CD4-positive, CD25-positive, alpha-beta regulatory T cell (primary cell): ENCODE data around the gene CGB8. TPM values are rescaled to one million over a fixed set of nuclear protein-coding genes. Genes with fewer than 3 reads are reported as not detected.
A peak's percentile ranks its signal among the peaks of the same experiment; 100 is the strongest.

Experiments
- ATAC-seq, 2 donors: fragments of 150-1000 bp; cut with Tn5 transposase; one replicate each; pipeline ENCODE4 v1.10.0; 2021; ENCODE audit warnings: low read depth in 2 of 2, moderate number of reproducible peaks in 2 of 2, moderate library complexity in 1 of 2
- DNase-seq, 3 donors: peaks; one replicate each; pipeline versions ENCODE4 v3.0.0 to v3.0.0-alpha.2; 2012 to 2022; ENCODE audit warnings: mixed read lengths in 1 of 3
- H3K27ac ChIP-seq: one replicate; pipeline ENCODE4 v1.7.0; 2013; ENCODE audit warnings: mild to moderate bottlenecking, low read length; ENCODE audit not compliant: insufficient read depth, poor library complexity, severe bottlenecking
- H3K27me3 ChIP-seq: one replicate; pipeline ENCODE4 v1.7.0; 2013; ENCODE audit warnings: low read length; ENCODE audit not compliant: control insufficient read depth, insufficient read depth
- H3K36me3 ChIP-seq: one replicate; pipeline ENCODE4 v1.7.0; 2013; ENCODE audit warnings: mild to moderate bottlenecking, low read length, moderate library complexity; ENCODE audit not compliant: control insufficient read depth, insufficient read depth
- H3K4me1 ChIP-seq: 2 replicates; pipeline ENCODE4 v1.7.0; 2013; ENCODE audit warnings: mild to moderate bottlenecking, low read length; ENCODE audit not compliant: insufficient read depth, control insufficient read depth, poor library complexity, severe bottlenecking
- H3K4me3 ChIP-seq: one replicate; pipeline ENCODE4 v1.7.0; 2013; ENCODE audit warnings: low read depth, mild to moderate bottlenecking, low read length, moderate library complexity
- H3K9me3 ChIP-seq, 2 experiments: 1 replicate in 1 of 2; 2 replicates in 1 of 2; pipeline ENCODE4 v1.7.0; 2013; ENCODE audit warnings: low read length in 2 of 2, mild to moderate bottlenecking in 1 of 2, moderate library complexity in 1 of 2; ENCODE audit not compliant: control insufficient read depth in 2 of 2
- H3K27ac Mint-ChIP-seq, 3 donors: one replicate each; pipeline ENCODE4 v1.8.0; 2020 to 2022; ENCODE audit warnings: mild to moderate bottlenecking in 3 of 3, mixed read lengths in 3 of 3, moderate library complexity in 2 of 3
- H3K27me3 Mint-ChIP-seq: one replicate; pipeline ENCODE4 v1.8.0; 2022; ENCODE audit warnings: mild to moderate bottlenecking, mixed read lengths
- H3K36me3 Mint-ChIP-seq: one replicate; pipeline ENCODE4 v1.8.0; 2020; ENCODE audit warnings: mixed read lengths
- H3K4me1 Mint-ChIP-seq, 4 donors: one replicate each; pipeline ENCODE4 v1.8.0; 2020 to 2022; ENCODE audit warnings: mixed read lengths in 4 of 4, mild to moderate bottlenecking in 1 of 4
- H3K4me3 Mint-ChIP-seq, 4 donors: one replicate each; pipeline ENCODE4 v1.8.0; 2020 to 2022; ENCODE audit warnings: mild to moderate bottlenecking in 4 of 4, mixed read lengths in 4 of 4, moderate library complexity in 3 of 4
- H3K9me3 Mint-ChIP-seq, 7 donors: one replicate each; pipeline ENCODE4 v1.8.0; 2020 to 2022; ENCODE audit warnings: mixed read lengths in 7 of 7, mild to moderate bottlenecking in 3 of 7, moderate library complexity in 2 of 7
- polyA plus RNA-seq, 4 donors: library from polyadenylated mRNA; unstranded; fragments of 300-500 nt; fragmentation: Illumina TruSeq; gene quantifications; one replicate each; pipeline ENCODE4 v1.2.3, GENCODE V29; 2021
- total RNA-seq: library from RNA; stranded (reverse); gene quantifications from one replicate; pipeline ENCODE4 v1.2.3, GENCODE V29; 2022

CGB8 gene
- total and polyA plus RNA-seq, 5 donors from 2014 or later: not detected

DNA sequence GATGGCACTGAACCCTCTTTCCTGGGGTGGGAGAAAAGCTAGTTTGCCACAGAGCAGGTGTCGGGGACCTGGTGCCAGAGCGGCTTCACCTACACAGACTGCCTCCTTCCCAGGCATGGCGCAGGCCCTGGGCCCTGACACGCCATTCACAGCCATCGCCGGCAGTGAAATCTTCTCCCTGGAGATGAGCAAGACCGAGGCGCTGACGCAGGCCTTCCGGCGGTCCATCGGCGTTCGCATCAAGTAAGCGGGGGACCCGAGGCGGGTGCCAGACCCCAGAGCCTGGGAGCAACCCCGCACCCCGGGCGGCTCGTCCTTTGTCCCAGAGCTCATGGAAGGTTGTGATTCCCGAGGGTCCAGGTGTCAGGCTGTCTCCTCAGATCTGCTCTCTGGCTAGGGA lies 42.0 kb downstream of the CGB8 start:
- Mint-ChIP-seq H3K4me3 (no peak overlapping the region), H3K27ac (no peak overlapping the region), H3K36me3 (peaks cover 13% of the 10 kb centered on the region), H3K9me3 (no peaks in the 10 kb centered on the region), H3K27me3 (no peaks in the 10 kb centered on the region), H3K4me1 (no peaks in the 10 kb centered on the region)
- Histone ChIP-seq H3K27me3 (no peaks in the 10 kb centered on the region), H3K4me3 (no peak overlapping the region), H3K36me3 (peaks cover 30% of the 10 kb centered on the region), H3K27ac (no peak overlapping the region), H3K9me3 (no peaks in the 10 kb centered on the region), H3K4me1 (no peaks in the 10 kb centered on the region)
- ATAC-seq (no peak), DNase-seq (no peak)

DNA sequence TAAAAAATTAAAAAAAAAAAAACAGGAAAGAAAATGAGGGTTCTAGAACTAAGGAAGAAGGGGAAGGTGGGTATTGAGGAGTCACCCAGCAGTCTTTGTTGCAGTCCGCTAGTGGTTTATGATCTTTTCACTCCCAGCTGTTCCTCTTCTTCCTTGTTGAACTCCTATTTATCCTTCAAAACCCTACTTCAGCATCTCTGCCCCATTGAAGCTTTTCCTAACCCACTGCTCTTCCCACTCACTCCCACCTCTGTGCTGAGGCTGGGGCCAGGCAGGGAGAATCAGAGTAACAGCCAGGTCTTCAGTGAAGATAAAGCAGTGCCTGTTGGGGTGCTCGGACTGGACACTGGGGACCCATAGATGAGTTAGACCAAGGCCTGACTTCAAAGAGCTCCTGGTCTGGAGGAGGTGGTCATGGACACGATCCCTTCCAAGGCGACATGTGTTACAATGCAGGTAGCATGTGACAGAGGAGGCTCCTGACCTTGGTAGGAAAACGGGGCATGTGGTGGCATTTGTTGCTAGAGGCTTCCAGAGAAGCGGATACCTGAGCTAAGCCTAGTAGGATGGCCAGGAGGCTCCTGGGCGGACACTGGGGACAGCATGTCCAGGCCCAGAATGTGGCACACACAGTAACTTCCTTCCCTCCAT lies 43.8 kb downstream of the CGB8 start:
- H3K27ac Mint-ChIP-seq: no peak overlapping the region
- Histone ChIP-seq H3K4me3 (no peak overlapping the region), H3K36me3 (peaks cover 28% of the 10 kb centered on the region), H3K9me3 (no peaks in the 10 kb centered on the region), H3K27me3 (no peaks in the 10 kb centered on the region), H3K27ac (no peak overlapping the region), H3K4me1 (no peaks in the 10 kb centered on the region)
- H3K4me1 Mint-ChIP-seq: peaks cover 0 to under 1% (median 0%) of the 10 kb centered on the region in 4 donors
- ATAC-seq: no peak
- H3K27me3 Mint-ChIP-seq: no peaks in the 10 kb centered on the region
- peaks cover 13% of the 10 kb centered on the region for H3K36me3 Mint-ChIP-seq
- H3K4me3 Mint-ChIP-seq: no peak overlapping the region
- DNase-seq: no peak
- no peaks in the 10 kb centered on the region for H3K9me3 Mint-ChIP-seq

DNA sequence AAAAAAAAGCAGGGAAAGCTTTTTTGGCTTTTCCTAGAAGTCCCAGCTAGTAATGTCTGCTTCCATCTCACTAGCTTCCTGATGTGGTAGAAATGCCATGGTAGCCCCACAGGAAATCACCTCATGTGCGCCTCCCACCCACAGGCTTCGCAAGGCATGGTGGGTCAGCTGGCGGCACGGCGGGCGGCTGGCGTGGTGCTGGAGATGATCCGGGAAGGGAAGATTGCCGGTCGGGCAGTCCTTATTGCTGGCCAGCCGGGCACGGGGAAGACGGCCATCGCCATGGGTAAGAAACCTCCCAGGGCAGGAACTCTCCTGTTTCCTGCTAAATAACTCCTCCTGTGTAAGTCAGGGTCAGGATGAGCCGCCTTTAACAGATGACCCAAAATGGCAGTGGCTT lies 44.8 kb downstream of the CGB8 start:
- Histone ChIP-seq H3K4me3 (no peak overlapping the region), H3K36me3 (peaks cover 24% of the 10 kb centered on the region), H3K9me3 (no peaks in the 10 kb centered on the region), H3K4me1 (no peaks in the 10 kb centered on the region), H3K27ac (no peak overlapping the region), H3K27me3 (no peaks in the 10 kb centered on the region)
- Mint-ChIP-seq H3K4me1 (peaks cover 0 to 8% (median 5%) of the 10 kb centered on the region in 4 donors), H3K27ac (no peak overlapping the region), H3K27me3 (no peaks in the 10 kb centered on the region), H3K4me3 (no peak overlapping the region), H3K36me3 (peaks cover 16% of the 10 kb centered on the region), H3K9me3 (no peaks in the 10 kb centered on the region)
- DNase-seq: no peak
- ATAC-seq: no peak

DNA sequence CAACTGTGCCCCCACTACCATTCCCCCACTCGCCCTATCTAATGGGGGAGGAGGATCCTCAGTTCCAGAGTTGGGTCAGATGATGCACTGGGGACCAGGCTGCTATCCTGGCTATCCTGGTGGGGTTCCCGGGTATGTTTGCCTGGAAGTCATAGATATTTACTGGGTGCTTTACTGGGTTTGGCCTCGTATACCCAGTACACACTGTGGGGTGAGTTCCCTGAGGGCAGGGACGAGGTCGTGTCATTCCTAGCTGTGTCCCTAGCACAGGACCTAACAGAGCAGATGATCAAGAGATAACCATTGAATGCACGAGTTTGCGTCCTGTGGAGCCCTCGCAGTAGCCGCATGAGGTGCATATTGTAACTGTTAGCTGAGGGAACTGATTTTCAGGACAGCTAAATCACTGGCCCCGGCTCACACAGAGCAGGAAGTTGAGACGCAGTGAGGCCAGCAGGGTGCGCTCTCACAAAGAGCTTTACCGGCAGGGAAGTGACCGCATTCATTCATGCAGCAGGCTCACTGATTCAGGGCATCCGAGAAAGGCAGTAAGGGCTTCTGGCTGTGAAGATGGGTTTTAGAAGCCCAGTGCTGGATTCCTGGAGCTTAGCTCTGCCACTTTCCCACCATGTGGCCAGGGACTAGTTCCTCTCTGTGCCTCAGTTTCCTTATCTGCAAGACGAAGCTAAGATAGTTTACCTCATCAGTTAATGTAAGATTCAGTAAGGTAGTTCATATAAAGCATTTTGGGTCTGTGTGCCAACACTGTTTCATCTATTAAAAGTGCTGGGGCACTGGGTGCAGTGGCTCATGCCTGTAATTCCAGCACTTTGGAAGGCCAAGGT lies 49.2 kb downstream of the CGB8 start:
- peaks cover 10% of the 10 kb centered on the region for H3K36me3 Mint-ChIP-seq
- no peak overlapping the region for H3K4me3 ChIP-seq
- H3K4me1 ChIP-seq: peaks cover 3% of the 10 kb centered on the region
- peak; percentile 79 to 82 for ATAC-seq
- peak overlapping the region in 2 of 4 donors; percentile 0 to 45 for H3K4me3 Mint-ChIP-seq
- peak overlapping the region in 1 of 3 donors; percentile 49 for H3K27ac Mint-ChIP-seq
- no peak overlapping the region for H3K27ac ChIP-seq
- no peaks in the 10 kb centered on the region for H3K27me3 Mint-ChIP-seq
- no peaks in the 10 kb centered on the region for H3K27me3 ChIP-seq
- DNase-seq: peak; percentile 35 to 78 (median 67)
- peaks cover 7% of the 10 kb centered on the region for H3K36me3 ChIP-seq
- no peaks in the 10 kb centered on the region for H3K9me3 Mint-ChIP-seq
- H3K9me3 ChIP-seq: no peaks in the 10 kb centered on the region
- peaks cover 5 to 24% (median 17%) of the 10 kb centered on the region in 4 donors for H3K4me1 Mint-ChIP-seq

DNA sequence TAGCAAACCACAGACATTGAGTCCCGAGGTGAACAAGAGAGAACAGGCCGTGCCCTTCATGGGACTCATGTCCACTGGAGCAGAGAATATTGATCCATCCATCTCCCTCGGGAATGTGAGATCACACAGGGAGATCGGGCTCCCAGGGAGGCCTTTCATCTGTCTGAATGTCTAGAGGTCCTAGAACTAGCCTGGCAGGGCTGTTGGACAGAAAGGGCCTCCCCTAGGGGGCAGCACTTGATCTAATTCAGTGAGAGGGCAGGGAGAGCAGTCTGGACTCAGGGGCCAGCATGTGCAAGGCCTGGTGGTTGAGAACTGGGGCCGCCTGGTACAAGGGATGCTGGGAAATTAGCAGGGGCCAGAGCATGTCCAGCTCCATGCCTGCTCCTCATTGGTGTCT lies 50.9 kb downstream of the CGB8 start:
- H3K4me1 Mint-ChIP-seq: peaks cover 5 to 37% (median 28%) of the 10 kb centered on the region in 4 donors
- peak overlapping the region in 2 of 4 donors; percentile 37 to 75 for H3K4me3 Mint-ChIP-seq
- Histone ChIP-seq H3K4me1 (peaks cover 13% of the 10 kb centered on the region), H3K27me3 (no peaks in the 10 kb centered on the region), H3K27ac (no peak overlapping the region), H3K9me3 (no peaks in the 10 kb centered on the region), H3K36me3 (no peaks in the 10 kb centered on the region), H3K4me3 (no peak overlapping the region)
- H3K36me3 Mint-ChIP-seq: peaks cover 7% of the 10 kb centered on the region
- ATAC-seq: no peak
- no peaks in the 10 kb centered on the region for H3K27me3 Mint-ChIP-seq
- H3K27ac Mint-ChIP-seq: peak overlapping the region in 1 of 3 donors; percentile 65
- no peaks in the 10 kb centered on the region for H3K9me3 Mint-ChIP-seq
- peak in 2 of 3 donors; percentile 39 to 67 for DNase-seq

Other genes starting within 250 kb of the CGB8 start
- 16.4 TPM for gene BCAT2, start 238.1 kb downstream of the CGB8 start, total RNA-seq
- gene BCAT2, start 238.1 kb downstream of the CGB8 start, polyA plus RNA-seq: 10 to 100 TPM; 19.5 to 23.0 (median 21.2) TPM
- 0.49 TPM for gene HSD17B14, start 212.6 kb downstream of the CGB8 start, total RNA-seq
- gene HSD17B14, start 212.6 kb downstream of the CGB8 start, polyA plus RNA-seq: 1 to 10 TPM in 1 of 4 donors, under 1 TPM in 3; 0.29 to 2.0 (median 0.61) TPM
- gene PLEKHA4, start 180.5 kb downstream of the CGB8 start, total RNA-seq: 2.8 TPM
- 1 to 10 TPM in 3 of 4 donors, under 1 TPM in 1; 0.84 to 4.6 (median 1.7) TPM for gene PLEKHA4, start 180.5 kb downstream of the CGB8 start, polyA plus RNA-seq
- 840 TPM for gene PPP1R15A, start 176.7 kb downstream of the CGB8 start, total RNA-seq
- 10 to 100 TPM; 39.1 to 65.6 (median 52.4) TPM for gene PPP1R15A, start 176.7 kb downstream of the CGB8 start, polyA plus RNA-seq
- gene TULP2, start 150.4 kb downstream of the CGB8 start, total RNA-seq: not detected
- gene TULP2, start 150.4 kb downstream of the CGB8 start, polyA plus RNA-seq: not detected
- gene NUCB1, start 148.8 kb downstream of the CGB8 start, total RNA-seq: 133 TPM
- 10 to 100 TPM; 72.8 to 99.3 (median 86.4) TPM for gene NUCB1, start 148.8 kb downstream of the CGB8 start, polyA plus RNA-seq
- gene DHDH, start 115.4 kb downstream of the CGB8 start, total RNA-seq: not detected
- 1 to 10 TPM in 2 of 4 donors, under 1 TPM in 2; 0.68 to 2.4 (median 1.1) TPM for gene DHDH, start 115.4 kb downstream of the CGB8 start, polyA plus RNA-seq
- 92.8 TPM for gene BAX, start 94.2 kb downstream of the CGB8 start, total RNA-seq
- 10 to 100 TPM; 47.9 to 73.1 (median 61.1) TPM for gene BAX, start 94.2 kb downstream of the CGB8 start, polyA plus RNA-seq
- gene FTL, start 83.8 kb downstream of the CGB8 start, total RNA-seq: 575 TPM
- gene FTL, start 83.8 kb downstream of the CGB8 start, polyA plus RNA-seq: 1,000 to 10,000 TPM; 4,061 to 5,675 (median 4,823) TPM
- gene GYS1, start 55.8 kb downstream of the CGB8 start, total RNA-seq: 37.1 TPM
- gene GYS1, start 55.8 kb downstream of the CGB8 start, polyA plus RNA-seq: 10 to 100 TPM; 24.5 to 28.8 (median 26.2) TPM
- gene RUVBL2, start 55.2 kb downstream of the CGB8 start, total RNA-seq: 18.5 TPM
- gene RUVBL2, start 55.2 kb downstream of the CGB8 start, polyA plus RNA-seq: 10 to 100 TPM; 49.1 to 60.2 (median 52.9) TPM
- gene LHB, start 32.0 kb downstream of the CGB8 start, total RNA-seq: not detected
- not detected for gene LHB, start 32.0 kb downstream of the CGB8 start, polyA plus RNA-seq
- not detected for gene CGB3, start 24.8 kb downstream of the CGB8 start, total RNA-seq
- not detected for gene CGB3, start 24.8 kb downstream of the CGB8 start, polyA plus RNA-seq
- not detected for gene CGB2, start 17.2 kb downstream of the CGB8 start, total RNA-seq
- gene CGB2, start 17.2 kb downstream of the CGB8 start, polyA plus RNA-seq: not detected
- not detected for gene CGB1, start 12.2 kb downstream of the CGB8 start, total RNA-seq
- not detected for gene CGB1, start 12.2 kb downstream of the CGB8 start, polyA plus RNA-seq
- gene CGB5, start 5.3 kb downstream of the CGB8 start, total RNA-seq: not detected
- gene CGB5, start 5.3 kb downstream of the CGB8 start, polyA plus RNA-seq: not detected
- not detected for gene CGB7, start 8.6 kb upstream of the CGB8 start, total RNA-seq
- gene CGB7, start 8.6 kb upstream of the CGB8 start, polyA plus RNA-seq: not detected
- gene NTF4, start 15.7 kb upstream of the CGB8 start, total RNA-seq: not detected
- not detected for gene NTF4, start 15.7 kb upstream of the CGB8 start, polyA plus RNA-seq
- gene KCNA7, start 23.6 kb upstream of the CGB8 start, total RNA-seq: not detected
- not detected for gene KCNA7, start 23.6 kb upstream of the CGB8 start, polyA plus RNA-seq
- 381 TPM for gene SNRNP70, start 36.3 kb upstream of the CGB8 start, total RNA-seq
- 10 to 100 TPM; 45.5 to 55.4 (median 52.2) TPM for gene SNRNP70, start 36.3 kb upstream of the CGB8 start, polyA plus RNA-seq
- 5.5 TPM for gene LIN7B, start 65.3 kb upstream of the CGB8 start, total RNA-seq
- gene LIN7B, start 65.3 kb upstream of the CGB8 start, polyA plus RNA-seq: 1 to 10 TPM; 2.6 to 4.4 (median 4.2) TPM
- gene C19orf73, start 70.0 kb upstream of the CGB8 start, total RNA-seq: 1.7 TPM
- gene C19orf73, start 70.0 kb upstream of the CGB8 start, polyA plus RNA-seq: 1 to 10 TPM; 1.1 to 3.7 (median 2.0) TPM
- 2.6 TPM for gene PPFIA3, start 70.4 kb upstream of the CGB8 start, total RNA-seq
- gene PPFIA3, start 70.4 kb upstream of the CGB8 start, polyA plus RNA-seq: under 1 TPM in 3 of 4 donors, not detected in 1; 0.11 to 0.17 (median 0.17) TPM
- gene HRC, start 106.3 kb upstream of the CGB8 start, total RNA-seq: not detected
- gene HRC, start 106.3 kb upstream of the CGB8 start, polyA plus RNA-seq: not detected
- gene TRPM4, start 108.7 kb upstream of the CGB8 start, total RNA-seq: not detected
- not detected for gene TRPM4, start 108.7 kb upstream of the CGB8 start, polyA plus RNA-seq